ENCODE results near the gene UBA52.
A peak's percentile ranks its signal among the peaks of the same experiment; 100 is the strongest.
"Not testable (repeated sequence)": the region's sequence is repeated elsewhere in the genome, so short reads cannot be mapped to it uniquely, and the experiment has no call there.

UBA52 gene

DNA sequence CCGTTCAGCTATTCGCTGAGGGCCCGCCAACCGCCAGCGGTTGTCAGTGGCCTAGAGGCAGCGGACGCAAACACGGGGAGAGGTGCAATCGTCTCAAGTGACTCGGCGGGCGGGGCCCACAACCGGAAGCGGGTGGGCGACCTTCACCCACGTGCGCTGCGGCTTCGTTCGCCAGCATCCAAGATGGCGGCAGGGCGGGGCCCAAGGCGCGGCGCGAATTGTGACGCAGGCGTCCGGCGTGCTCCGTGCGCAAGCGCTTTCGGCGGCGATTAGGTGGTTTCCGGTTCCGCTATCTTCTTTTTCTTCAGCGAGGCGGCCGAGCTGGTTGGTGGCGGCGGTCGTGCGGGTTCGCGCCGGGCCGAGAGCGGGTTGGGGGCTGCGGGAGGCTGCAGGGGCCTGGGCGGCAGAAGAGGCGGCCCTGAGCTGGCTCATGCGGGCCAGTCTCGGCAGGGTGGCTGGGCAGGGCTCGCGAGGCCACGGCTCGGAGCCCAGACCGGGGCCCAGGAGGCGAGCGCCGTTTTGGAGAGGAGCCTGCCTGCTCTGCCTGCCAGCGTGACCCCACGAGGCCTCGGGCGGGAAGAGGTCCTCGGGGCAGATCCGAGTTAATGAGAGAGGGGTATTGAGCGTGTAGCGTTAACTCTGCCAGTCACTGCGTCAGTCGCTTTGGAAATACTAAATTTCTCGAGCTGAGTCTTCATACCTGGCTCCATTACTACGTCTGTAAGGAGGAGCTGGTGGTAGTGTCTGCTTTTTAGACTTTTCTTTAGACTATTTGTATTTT, at the start of gene UBA52:
Gene UBA52 (plus strand): TSS at position 294 of the 781 bp plus-strand sequence. CDS start 1,444 bp downstream, outside the sequence.
- peak; percentile 98 to 99 for DNase-seq (ENCODE audit: low read depth in 1 of 2, low spot score in 1 of 2)

DNA sequence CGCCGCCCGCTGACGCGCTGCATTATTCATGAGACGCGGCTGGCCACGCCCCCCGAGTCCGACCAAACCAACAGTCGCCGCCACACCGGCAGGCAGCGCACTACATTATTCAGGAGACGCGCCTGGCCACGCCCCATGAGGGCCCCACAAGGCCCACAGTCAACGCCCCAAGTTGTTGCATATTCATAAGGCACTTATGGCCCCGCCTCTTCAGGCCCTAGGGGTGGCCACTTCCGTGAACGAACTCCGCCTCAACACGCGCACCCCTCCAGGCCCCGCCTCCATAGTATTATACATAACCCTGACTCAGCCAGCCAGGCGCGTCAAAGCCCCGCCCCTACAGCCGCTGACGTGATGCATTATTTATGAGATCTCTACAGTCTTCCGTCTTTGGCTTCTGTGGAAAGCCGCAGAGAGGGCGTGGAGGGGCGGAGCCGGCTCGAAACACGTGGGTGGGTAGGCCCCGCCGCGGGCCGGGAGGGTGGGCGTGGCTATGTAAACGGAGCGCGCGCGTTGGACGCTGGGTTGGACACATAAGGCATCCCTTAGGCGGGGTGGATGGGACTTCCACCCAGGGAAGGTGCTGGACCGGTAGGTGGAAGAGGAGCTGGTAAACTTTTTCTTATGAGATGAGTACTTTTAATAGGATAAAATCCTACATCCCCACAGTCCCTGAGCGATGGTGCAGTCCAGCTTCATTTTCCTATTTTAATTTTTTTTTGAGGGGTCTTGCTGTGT, 49.4 kb upstream of the UBA52 start:
- peak; percentile 100 for DNase-seq (ENCODE audit: low read depth in 1 of 2, low spot score in 1 of 2)

DNA sequence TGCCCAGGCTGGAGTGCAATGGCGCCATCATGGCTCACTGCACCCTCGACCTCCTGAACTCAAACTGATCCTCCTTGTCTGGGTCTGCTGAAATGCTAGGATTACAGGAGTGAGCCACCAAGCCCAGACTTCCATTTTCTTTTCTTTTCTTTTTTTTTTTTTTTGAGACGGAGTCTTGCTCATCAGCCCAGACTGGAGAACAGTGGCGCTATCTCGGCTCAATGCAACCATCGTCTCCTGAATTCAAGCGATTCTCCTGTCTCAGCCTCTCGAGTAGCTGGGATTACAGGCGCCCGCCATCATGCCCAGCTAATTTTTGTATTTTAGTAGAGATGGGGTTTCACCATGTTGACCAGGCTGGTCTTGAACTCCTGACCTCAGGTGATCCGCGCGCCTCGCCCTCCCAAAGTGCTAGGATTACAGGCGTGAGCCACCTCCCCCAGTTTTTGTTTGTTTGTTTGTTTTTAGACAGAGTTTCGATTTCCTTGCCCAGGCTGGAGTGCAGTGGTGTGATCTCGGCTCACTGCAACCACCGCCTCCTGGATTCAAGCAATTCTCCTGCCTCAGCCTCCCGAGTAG, 48.7 kb upstream of the UBA52 start:
- DNase-seq (ENCODE audit: low read depth in 1 of 2, low spot score in 1 of 2) = not testable (repeated sequence)

DNA sequence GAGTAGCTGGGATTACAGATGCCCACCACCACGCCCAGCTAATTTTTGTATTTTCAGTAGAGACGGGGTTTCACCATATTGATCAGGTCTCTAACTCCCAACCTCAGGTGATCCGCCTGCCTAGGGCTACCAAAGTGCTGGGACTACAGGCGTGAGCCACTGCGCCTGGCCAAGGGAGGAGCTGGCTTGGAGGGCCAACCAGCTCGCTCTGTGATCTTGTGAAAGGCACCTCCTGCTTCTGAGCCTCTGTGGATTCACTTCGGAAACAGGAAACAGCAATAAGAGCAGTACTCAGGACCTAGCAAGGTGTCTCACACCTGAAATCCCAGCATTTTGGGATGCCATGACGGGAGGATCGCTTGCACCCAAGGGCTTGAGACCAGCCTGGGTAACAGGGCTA, 47.8 kb upstream of the UBA52 start:
- no peak for DNase-seq (ENCODE audit: low read depth in 1 of 2, low spot score in 1 of 2)

- no peak for DNase-seq (ENCODE audit: low read depth in 1 of 2, low spot score in 1 of 2)
Observed at GRCh38 chr19:18526316-18526715, 45.3 kb upstream of the UBA52 start.

- no peak for DNase-seq (ENCODE audit: low read depth in 1 of 2, low spot score in 1 of 2)
Observed at GRCh38 chr19:18529782-18530181, 41.9 kb upstream of the UBA52 start.

- no peak for DNase-seq (ENCODE audit: low read depth in 1 of 2, low spot score in 1 of 2)
Observed at GRCh38 chr19:18531485-18531884, 40.2 kb upstream of the UBA52 start.

DNA sequence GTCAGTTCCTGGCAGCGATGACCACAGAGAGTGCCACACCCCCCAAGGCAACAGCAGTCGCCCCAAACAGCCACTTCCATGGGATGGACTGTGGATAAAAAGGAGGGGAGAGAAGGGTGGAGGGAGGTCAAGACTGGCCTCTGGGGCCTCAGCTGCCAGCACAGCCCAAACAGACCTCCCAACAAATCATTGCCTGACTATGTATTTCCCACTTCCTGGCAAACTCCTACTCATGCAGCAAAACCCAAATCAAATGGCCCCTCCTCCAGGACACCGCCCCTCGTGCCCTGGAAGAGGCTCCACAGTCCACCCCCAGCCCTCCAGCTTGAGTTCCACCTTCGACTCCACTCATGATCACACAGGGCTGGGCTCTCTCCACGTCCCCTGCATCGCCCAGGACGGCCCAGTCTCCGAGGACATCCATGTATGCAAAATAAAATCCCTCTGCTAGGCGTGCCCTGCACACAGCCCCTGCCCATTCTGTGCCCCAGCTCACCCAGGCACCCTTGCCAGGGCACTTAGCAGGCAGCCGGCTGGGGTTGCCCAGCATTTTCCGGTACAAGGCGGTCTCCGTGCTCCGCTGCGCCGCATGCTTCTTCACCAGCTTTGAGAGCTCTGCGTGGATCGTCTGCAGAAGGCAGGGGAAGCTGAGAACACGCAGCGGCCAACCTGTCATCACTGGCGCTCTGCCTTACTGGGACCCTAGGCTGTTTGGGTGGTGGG, 39.3 kb upstream of the UBA52 start:
- no peak for DNase-seq (ENCODE audit: low read depth in 1 of 2, low spot score in 1 of 2)

- DNase-seq (ENCODE audit: low read depth in 1 of 2, low spot score in 1 of 2) = no peak
Observed at GRCh38 chr19:18533058-18533457, 38.6 kb upstream of the UBA52 start.

DNA sequence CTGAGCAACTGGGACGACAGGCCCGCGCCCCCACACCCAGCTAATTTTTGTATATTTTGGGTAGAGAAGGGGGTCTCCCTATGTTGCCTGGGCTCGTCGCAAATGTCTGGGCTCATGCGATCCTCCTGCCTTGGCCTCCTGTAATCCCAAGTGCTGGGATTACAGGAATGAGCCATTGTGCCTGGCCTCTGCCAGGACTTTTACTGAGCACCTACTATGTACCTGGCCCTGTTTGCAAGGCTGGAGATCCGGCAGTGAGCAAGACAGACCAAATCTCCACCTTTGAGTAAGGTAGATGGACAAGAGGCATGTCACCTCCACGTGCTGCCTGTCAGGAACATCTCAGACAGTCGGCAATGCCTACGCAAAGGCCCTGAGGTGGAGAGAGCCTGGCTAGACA, 35.2 kb upstream of the UBA52 start:
- DNase-seq (ENCODE audit: low read depth in 1 of 2, low spot score in 1 of 2) = no peak

- DNase-seq (ENCODE audit: low read depth in 1 of 2, low spot score in 1 of 2) = no peak
Observed at GRCh38 chr19:18537431-18537830, 34.2 kb upstream of the UBA52 start.

DNA sequence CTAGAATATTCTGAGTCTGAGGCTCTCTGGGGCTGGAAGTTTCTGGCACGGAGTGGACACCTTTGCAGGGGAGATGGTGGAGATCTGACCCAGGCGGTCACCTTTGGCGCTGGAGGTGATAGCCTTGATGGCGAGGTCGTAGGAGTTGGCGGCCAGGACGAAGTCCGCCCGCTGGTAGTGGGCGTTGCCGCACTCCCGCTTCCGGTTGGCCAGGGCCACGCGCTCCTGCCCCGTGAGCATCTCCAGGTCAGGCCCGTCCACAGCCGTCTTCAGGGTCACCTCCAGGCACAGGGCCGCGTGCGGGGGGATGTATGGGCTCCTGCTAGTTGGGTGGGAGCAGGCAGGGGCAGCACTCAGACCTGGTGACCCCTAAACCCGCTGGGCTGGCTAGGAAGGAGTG, 33.5 kb upstream of the UBA52 start:
- no peak for DNase-seq (ENCODE audit: low read depth in 1 of 2, low spot score in 1 of 2)

DNA sequence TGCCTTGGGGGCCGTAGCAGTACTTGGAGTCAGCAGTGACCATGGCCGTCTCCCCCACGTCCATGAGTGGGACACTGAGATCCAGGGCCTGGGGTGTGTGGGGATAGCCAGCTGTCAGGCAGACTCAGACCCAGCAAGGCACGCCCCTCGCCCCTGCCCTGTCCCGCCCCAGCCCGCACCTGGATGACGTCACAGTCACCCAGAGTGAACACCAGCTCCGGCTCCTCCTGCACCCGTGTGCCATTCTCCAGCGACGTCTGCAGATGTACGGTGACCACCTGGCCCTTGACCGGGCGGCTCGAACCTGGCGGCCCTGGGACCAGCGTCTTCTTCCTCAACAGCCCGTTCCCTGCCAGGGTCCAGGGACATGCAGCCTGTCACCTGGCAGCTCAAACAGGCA, 32.3 kb upstream of the UBA52 start:
- DNase-seq (ENCODE audit: low read depth in 1 of 2, low spot score in 1 of 2) = no peak

DNA sequence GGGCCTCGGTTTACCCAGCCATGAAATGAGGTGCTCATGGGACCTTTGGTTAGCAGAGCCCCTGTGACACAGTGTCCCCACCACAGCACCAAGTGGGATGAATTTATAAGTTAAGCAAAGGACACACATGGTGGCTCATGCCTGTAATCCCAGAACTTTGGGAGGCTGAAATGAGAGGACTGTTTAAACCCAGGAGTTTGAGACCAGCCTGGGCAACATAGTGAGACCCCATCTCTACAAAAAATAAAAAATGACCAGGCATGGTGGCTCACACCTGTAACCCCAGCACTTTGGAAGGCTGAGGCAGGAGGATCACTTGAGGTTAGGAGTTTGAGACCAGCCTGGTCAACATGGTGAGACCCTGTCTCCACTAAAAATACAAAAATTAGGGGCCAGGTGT, 31.5 kb upstream of the UBA52 start:
- not testable (repeated sequence) for DNase-seq (ENCODE audit: low read depth in 1 of 2, low spot score in 1 of 2)

- DNase-seq (ENCODE audit: low read depth in 1 of 2, low spot score in 1 of 2) = no peak
Observed at GRCh38 chr19:18541258-18541991, 30.2 kb upstream of the UBA52 start.

- DNase-seq (ENCODE audit: low read depth in 1 of 2, low spot score in 1 of 2) = no peak
Observed at GRCh38 chr19:18541992-18542940, 29.4 kb upstream of the UBA52 start.

DNA sequence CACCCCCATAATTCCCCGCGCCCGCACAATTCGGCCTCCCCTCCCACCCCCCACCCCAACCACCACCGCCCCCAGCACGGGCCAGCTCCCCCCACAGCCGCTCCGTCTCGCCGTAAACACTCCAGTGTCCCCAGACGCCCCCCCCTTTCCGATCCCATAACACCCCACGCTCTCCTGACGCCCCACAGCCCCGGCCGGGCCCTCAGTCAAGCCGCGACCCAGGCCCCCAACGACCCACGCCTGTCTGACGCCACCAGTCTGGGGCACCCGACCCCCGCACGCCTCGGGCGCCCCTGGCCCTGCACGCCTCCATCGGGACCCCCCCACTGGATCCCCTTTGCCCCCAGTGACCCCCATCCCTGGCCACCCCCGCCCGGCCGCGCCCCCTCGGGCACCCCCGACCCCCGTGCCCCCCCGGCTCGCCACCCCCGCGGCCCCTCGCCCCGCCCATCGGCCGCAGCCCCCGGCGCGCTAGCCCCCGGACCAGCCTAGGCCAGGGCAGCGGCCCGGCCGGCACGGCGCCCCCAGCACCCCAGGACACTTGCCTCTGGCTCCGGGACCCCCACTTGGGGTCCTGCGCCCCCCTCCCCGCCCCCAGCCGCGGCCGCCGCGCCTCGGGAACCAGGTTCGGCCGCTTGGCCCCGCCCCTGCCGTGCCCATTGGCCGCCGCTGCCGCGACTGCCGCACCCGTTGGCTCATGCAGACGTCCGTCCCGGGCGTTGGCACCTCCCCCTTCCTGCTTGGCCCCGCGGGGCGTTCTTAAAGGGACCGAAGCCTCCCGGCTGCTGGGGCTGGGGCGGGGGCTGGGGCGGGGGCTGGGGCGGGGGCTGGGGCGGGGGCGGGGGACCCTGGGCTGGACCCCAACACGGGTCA, 28.5 kb upstream of the UBA52 start, which contains the start of gene FKBP8:
Gene FKBP8 (minus strand): TSS at position 633 of the 873 bp plus-strand sequence. CDS start 1,603 bp downstream, outside the sequence.
- DNase-seq (ENCODE audit: low read depth in 1 of 2, low spot score in 1 of 2) = peak; percentile 92

GRCh38 chr19:18543814-18544475, 27.7 kb upstream of the UBA52 start:
- DNase-seq (ENCODE audit: low read depth in 1 of 2, low spot score in 1 of 2) = peak; percentile 27 to 50
